DMS53 treated with DMSO at 0.1 percent for 48 hours (cell line): ENCODE results near the gene IMP4.

ENCODE experiments used
- DNase-seq: peaks from one replicate; lab custom pipeline; 2025; ENCODE audit not compliant: unreplicated experiment; lab: John Stamatoyannopoulos, UW

IMP4 gene

GRCh38 chr2:130393318-130393910 is 50.7 kb downstream of the IMP4 start:
- DNase-seq = no peak
